ENCODE results near the gene SLC38A1.

Gene SLC38A1

DNA sequence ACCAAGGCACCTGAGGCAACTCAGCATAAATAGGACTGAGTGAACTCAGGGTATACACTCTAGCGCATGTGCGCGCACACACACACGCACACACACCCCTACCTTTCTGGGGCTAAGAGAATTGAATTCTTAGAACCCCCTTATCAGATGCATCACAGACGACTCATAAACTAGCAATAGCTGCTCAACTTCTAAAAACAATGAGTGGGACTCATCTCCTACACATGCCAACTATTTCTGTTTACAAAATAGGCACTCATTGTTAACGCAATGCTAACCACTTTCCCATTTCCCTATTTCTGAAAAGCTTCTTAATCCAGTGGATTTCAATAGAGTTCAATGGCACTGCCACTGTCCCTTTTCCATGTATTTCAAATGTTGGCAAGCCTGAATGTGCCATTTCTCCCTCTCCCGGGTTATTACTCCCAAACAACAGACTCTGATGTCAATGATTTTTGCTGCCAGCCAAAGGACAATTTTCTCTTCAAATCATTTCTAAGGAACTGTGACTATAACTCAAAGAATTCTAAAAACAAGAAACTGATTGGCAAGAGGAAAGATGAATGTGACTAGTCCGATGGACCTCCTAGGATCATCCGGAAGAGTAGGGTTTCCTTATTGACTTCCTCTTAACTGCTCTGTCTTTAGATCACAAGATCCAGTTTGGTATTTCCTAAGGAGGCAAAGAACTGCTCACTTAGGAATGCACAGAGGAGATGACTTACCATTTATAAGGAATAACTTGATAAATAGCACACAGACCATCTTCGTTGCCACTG lies 48.8 kb downstream of the SLC38A1 start:
- H3K9me3 ChIP-seq, result no peaks in the 10 kb centered on the region
- no peak for TF ChIP-seq Cebpa-rat (IDR thresholded peaks at IDR 0.05)
- H3K4me1 ChIP-seq, result peaks cover 83% of the 10 kb centered on the region
- H3K36me3 ChIP-seq, result peaks cover 67% of the 10 kb centered on the region
- no peak overlapping the region for H3K9ac ChIP-seq
- no peak overlapping the region for H3K4me3 ChIP-seq
- no peak overlapping the region for H3K27ac ChIP-seq
- H3K4me2 ChIP-seq, result peak overlapping the region; percentile 80
- no peaks in the 10 kb centered on the region for H3K27me3 ChIP-seq
- H4K20me1 ChIP-seq, result peaks cover 97% of the 10 kb centered on the region

- Histone ChIP-seq H3K9ac (no peak overlapping the region), H3K4me3 (0 out of 2 replicates have a peak overlapping the region, but pooled peaks have one; percentile 32), H3K9me3 (no peaks in the 10 kb centered on the region), H3K36me3 (peaks cover 65% of the 10 kb centered on the region), H3K27ac (no peak overlapping the region; the same call in 1 of the 2 replicates), H4K20me1 (peaks cover 97% of the 10 kb centered on the region), H3K4me2 (peak overlapping the region; percentile 80), H3K4me1 (peaks cover 85% of the 10 kb centered on the region), H3K27me3 (no peaks in the 10 kb centered on the region)
- no peak for TF ChIP-seq Cebpa-rat (IDR thresholded peaks at IDR 0.05)
These were observed 49.5 kb downstream of the SLC38A1 start for GRCh38 chr12:46219132-46219876.

- H3K9me3 ChIP-seq, result no peaks in the 10 kb centered on the region
- peak overlapping the region; percentile 53 for H3K27ac ChIP-seq
- peak overlapping the region; percentile 80 for H3K4me2 ChIP-seq
- peaks cover 100% of the 10 kb centered on the region for H4K20me1 ChIP-seq
- H3K4me3 ChIP-seq, result peak overlapping the region; percentile 32; the same call in 1 of the 2 replicates
- peaks cover 90% of the 10 kb centered on the region for H3K4me1 ChIP-seq
- no peak for TF ChIP-seq Cebpa-rat (IDR thresholded peaks at IDR 0.05)
- H3K36me3 ChIP-seq, result peaks cover 65% of the 10 kb centered on the region
- no peaks in the 10 kb centered on the region for H3K27me3 ChIP-seq
- no peak overlapping the region for H3K9ac ChIP-seq
These were observed 50.3 kb downstream of the SLC38A1 start for GRCh38 chr12:46218322-46219095.

- H3K4me3 ChIP-seq, result peak overlapping the region; percentile 32; the same call in 1 of the 2 replicates
- H4K20me1 ChIP-seq, result peaks cover 100% of the 10 kb centered on the region
- H3K4me2 ChIP-seq, result peak overlapping the region; percentile 80
- H3K4me1 ChIP-seq, result peaks cover 98% of the 10 kb centered on the region
- no peaks in the 10 kb centered on the region for H3K9me3 ChIP-seq
- peaks cover 65% of the 10 kb centered on the region for H3K36me3 ChIP-seq
- no peak for TF ChIP-seq Cebpa-rat (IDR thresholded peaks at IDR 0.05)
- no peak overlapping the region for H3K9ac ChIP-seq
- H3K27me3 ChIP-seq, result no peaks in the 10 kb centered on the region
- H3K27ac ChIP-seq, result peak overlapping the region; percentile 66
These were observed 51.1 kb downstream of the SLC38A1 start for GRCh38 chr12:46217541-46218321.

- Histone ChIP-seq H3K9ac (no peak overlapping the region), H3K9me3 (no peaks in the 10 kb centered on the region), H3K27me3 (no peaks in the 10 kb centered on the region), H3K4me2 (peak overlapping the region; percentile 80), H3K4me1 (peaks cover 80% of the 10 kb centered on the region), H3K4me3 (no peak overlapping the region), H3K27ac (peak overlapping the region; percentile 27; the same call in 1 of the 2 replicates), H3K36me3 (peaks cover 66% of the 10 kb centered on the region), H4K20me1 (peaks cover 99% of the 10 kb centered on the region)
- no peak for TF ChIP-seq Cebpa-rat (IDR thresholded peaks at IDR 0.05)
These were observed 54.0 kb downstream of the SLC38A1 start for GRCh38 chr12:46214668-46215436.

DNA sequence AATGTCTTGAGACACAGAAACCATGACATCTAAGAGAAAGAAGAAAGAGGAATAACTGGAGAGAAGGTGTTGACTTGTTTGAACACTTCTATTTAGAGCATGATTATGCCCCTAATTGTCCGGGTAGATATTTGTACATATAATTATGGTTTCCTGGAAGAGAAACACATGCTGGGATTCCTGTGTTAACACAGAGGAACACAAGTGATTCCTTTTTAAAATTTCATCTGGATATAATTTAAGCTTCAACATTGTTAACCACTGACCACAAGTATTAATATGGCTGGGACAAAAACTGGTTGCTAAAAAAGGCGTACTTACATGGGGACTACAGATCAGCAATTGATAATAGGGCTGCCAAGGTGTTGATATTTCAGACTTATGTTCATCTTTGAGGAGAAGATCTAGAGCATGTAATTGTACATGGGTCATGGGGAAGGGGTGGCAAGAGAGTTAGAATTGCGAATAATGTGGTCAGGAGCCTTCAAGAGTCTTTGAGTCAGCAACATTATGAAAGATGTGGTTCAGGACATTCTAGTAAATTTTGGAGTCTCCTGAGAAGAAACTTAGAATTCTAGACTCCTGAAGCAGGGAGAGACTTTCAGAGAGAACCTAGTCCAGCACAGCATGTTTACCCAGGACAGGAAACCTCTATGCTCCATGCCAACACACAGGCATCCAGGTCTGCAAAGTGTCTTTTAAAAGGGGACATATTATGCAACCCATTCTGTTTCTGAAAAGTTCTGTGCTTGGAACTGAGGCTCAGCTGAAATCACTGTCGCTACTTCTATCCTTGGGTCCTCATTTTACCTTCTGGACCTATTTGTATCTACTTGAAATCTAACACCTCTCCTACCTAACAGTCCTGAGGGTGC lies 56.5 kb downstream of the SLC38A1 start:
- TF ChIP-seq Cebpa-rat (IDR thresholded peaks at IDR 0.05), result no peak
- H4K20me1 ChIP-seq, result peaks cover 99% of the 10 kb centered on the region
- H3K9me3 ChIP-seq, result no peaks in the 10 kb centered on the region
- peaks cover 56% of the 10 kb centered on the region for H3K4me1 ChIP-seq
- peaks cover 84% of the 10 kb centered on the region for H3K36me3 ChIP-seq
- H3K27ac ChIP-seq, result no peak overlapping the region
- no peak overlapping the region for H3K4me2 ChIP-seq
- H3K27me3 ChIP-seq, result no peaks in the 10 kb centered on the region
- H3K4me3 ChIP-seq, result no peak overlapping the region
- no peak overlapping the region for H3K9ac ChIP-seq

DNA sequence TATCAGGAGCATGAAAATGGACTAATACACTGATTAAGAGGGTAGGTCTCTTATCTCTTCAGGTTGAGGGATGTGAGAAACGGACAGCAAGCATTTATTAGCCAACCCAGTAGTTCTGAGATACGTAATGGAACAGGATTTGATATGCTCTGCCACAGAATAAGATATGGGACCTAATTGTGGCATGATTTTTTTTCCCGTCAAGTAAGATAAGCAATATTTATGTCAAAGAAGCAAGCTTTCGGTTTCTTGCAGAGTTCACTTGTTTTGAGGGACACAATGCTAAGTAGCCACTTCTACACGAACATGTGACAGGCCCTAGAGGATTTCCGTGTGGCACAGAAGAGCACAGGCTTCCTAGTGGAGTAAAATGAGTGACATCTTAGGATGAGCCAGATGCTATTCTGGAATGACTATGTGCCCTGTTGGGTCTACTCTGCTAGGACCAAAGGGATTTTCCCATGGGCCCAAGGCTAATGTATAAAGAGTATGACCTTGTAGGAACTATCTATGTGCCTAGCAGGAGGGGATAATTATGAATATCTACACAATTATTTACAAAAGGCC lies 57.9 kb downstream of the SLC38A1 start:
- no peak overlapping the region for H3K4me3 ChIP-seq
- H3K9me3 ChIP-seq, result no peaks in the 10 kb centered on the region
- H3K36me3 ChIP-seq, result peaks cover 90% of the 10 kb centered on the region
- H3K4me2 ChIP-seq, result no peak overlapping the region
- no peaks in the 10 kb centered on the region for H3K27me3 ChIP-seq
- H3K9ac ChIP-seq, result no peak overlapping the region
- peaks cover 99% of the 10 kb centered on the region for H4K20me1 ChIP-seq
- peaks cover 42% of the 10 kb centered on the region for H3K4me1 ChIP-seq
- TF ChIP-seq Cebpa-rat (IDR thresholded peaks at IDR 0.05), result no peak
- no peak overlapping the region for H3K27ac ChIP-seq

All from BLaER1 (cell line).